ENCODE results near the gene HEBP2.

DNA sequence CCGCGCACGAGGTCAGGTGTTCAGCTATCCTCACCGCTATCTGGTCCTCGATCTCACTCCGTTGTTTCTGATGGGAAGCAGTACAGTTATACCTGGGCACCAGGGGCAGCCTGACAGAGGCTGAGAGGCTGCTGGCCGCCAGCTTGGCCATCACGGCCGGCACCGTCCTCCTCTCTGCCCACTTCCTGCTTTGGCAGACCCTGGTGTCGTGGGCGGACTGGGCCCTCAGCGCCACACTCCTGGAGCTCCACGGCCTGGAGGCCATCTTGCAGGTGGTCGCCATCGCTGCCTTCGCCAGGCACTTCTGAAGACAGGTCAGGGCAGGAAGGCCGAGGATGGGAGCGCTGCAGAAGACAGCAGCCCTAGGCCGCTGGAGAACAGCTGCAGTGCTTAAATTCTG is 60.1 kb downstream of the HEBP2 start:
- TF ChIP-seq, protein P1, sequence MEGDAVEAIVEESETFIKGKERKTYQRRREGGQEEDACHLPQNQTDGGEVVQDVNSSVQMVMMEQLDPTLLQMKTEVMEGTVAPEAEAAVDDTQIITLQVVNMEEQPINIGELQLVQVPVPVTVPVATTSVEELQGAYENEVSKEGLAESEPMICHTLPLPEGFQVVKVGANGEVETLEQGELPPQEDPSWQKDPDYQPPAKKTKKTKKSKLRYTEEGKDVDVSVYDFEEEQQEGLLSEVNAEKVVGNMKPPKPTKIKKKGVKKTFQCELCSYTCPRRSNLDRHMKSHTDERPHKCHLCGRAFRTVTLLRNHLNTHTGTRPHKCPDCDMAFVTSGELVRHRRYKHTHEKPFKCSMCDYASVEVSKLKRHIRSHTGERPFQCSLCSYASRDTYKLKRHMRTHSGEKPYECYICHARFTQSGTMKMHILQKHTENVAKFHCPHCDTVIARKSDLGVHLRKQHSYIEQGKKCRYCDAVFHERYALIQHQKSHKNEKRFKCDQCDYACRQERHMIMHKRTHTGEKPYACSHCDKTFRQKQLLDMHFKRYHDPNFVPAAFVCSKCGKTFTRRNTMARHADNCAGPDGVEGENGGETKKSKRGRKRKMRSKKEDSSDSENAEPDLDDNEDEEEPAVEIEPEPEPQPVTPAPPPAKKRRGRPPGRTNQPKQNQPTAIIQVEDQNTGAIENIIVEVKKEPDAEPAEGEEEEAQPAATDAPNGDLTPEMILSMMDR (IDR thresholded peaks at IDR 0.05), result no peak
- no peak for TF ChIP-seq POLR2A (IDR thresholded peaks at IDR 0.05)

Measured in right lobe of liver (tissue), 4 donors.